ENCODE results near the gene LRG1. TPM values are rescaled to one million over a fixed set of nuclear protein-coding genes. Genes with fewer than 3 reads are reported as not detected.

The LRG1 gene
- polyA plus RNA-seq, 1 donor = 2.2 TPM

GRCh38 chr19:4500841-4501591, 38.8 kb downstream of the LRG1 start:
- Histone ChIP-seq H3K4me1 (ENCODE audit: control insufficient read depth, insufficient read depth, low read length) (no peaks in the 10 kb centered on the region), H3K36me3 (ENCODE audit: control insufficient read depth, insufficient read depth, low read length) (peaks cover 60% of the 10 kb centered on the region), H3K4me3 (ENCODE audit: low read length) (no peak overlapping the region), H3K27me3 (ENCODE audit: control insufficient read depth, insufficient read depth, low read length) (no peaks in the 10 kb centered on the region), H3K9me3 (ENCODE audit: control insufficient read depth, low read depth, low read length) (no peaks in the 10 kb centered on the region), H3K27ac (ENCODE audit: low read length) (no peak overlapping the region)
- DNase-seq = no peak
- WGBS (ENCODE audit: insufficient coverage, low lambda C conversion rate) = no CpG with 5 or more reads among the region's 29 CpGs

GRCh38 chr19:4499855-4500254, 40.0 kb downstream of the LRG1 start:
- H3K27me3 ChIP-seq (ENCODE audit: control insufficient read depth, insufficient read depth, low read length) = no peaks in the 10 kb centered on the region
- peaks cover 57% of the 10 kb centered on the region for H3K36me3 ChIP-seq (ENCODE audit: control insufficient read depth, insufficient read depth, low read length)
- H3K4me1 ChIP-seq (ENCODE audit: control insufficient read depth, insufficient read depth, low read length) = no peaks in the 10 kb centered on the region
- H3K4me3 ChIP-seq (ENCODE audit: low read length) = no peak overlapping the region
- WGBS (ENCODE audit: insufficient coverage, low lambda C conversion rate) = no CpG with 5 or more reads among the region's 15 CpGs
- no peaks in the 10 kb centered on the region for H3K9me3 ChIP-seq (ENCODE audit: control insufficient read depth, low read depth, low read length)
- no peak for DNase-seq
- H3K27ac ChIP-seq (ENCODE audit: low read length) = no peak overlapping the region

DNA sequence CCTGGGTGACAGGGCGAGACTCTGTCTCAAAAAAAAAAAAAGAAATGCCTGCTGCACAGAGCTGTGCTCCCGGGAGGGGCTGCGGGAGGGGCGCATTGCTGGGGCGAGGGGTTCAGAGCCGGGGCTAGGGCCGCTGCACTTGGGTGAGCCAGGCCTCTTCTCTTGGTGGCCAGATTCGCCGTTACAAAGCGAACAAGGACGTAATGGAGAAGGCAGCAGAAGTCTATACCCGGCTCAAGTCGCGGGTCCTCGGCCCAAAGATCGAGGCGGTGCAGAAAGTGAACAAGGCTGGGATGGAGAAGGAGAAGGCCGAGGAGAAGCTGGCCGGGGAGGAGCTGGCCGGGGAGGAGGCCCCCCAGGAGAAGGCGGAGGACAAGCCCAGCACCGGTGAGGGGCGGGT, 40.5 kb downstream of the LRG1 start:
- Histone ChIP-seq H3K27ac (ENCODE audit: low read length) (no peak overlapping the region), H3K4me3 (ENCODE audit: low read length) (no peak overlapping the region), H3K4me1 (ENCODE audit: control insufficient read depth, insufficient read depth, low read length) (no peaks in the 10 kb centered on the region), H3K27me3 (ENCODE audit: control insufficient read depth, insufficient read depth, low read length) (no peaks in the 10 kb centered on the region), H3K36me3 (ENCODE audit: control insufficient read depth, insufficient read depth, low read length) (peaks cover 59% of the 10 kb centered on the region), H3K9me3 (ENCODE audit: control insufficient read depth, low read depth, low read length) (no peaks in the 10 kb centered on the region)
- WGBS (ENCODE audit: insufficient coverage, low lambda C conversion rate) = 97% methylated on average over 5 of the region's 23 CpGs
- no peak for DNase-seq

- H3K27ac ChIP-seq (ENCODE audit: low read length) = no peak overlapping the region
- H3K27me3 ChIP-seq (ENCODE audit: control insufficient read depth, insufficient read depth, low read length) = no peaks in the 10 kb centered on the region
- H3K36me3 ChIP-seq (ENCODE audit: control insufficient read depth, insufficient read depth, low read length) = peaks cover 63% of the 10 kb centered on the region
- peaks cover 3% of the 10 kb centered on the region for H3K9me3 ChIP-seq (ENCODE audit: control insufficient read depth, low read depth, low read length)
- no peak for DNase-seq
- H3K4me1 ChIP-seq (ENCODE audit: control insufficient read depth, insufficient read depth, low read length) = no peaks in the 10 kb centered on the region
- WGBS (ENCODE audit: insufficient coverage, low lambda C conversion rate) = no CpG with 5 or more reads among the region's 12 CpGs
- no peak overlapping the region for H3K4me3 ChIP-seq (ENCODE audit: low read length)
Measured at GRCh38 chr19:4498694-4499093, 41.1 kb downstream of the LRG1 start.

DNA sequence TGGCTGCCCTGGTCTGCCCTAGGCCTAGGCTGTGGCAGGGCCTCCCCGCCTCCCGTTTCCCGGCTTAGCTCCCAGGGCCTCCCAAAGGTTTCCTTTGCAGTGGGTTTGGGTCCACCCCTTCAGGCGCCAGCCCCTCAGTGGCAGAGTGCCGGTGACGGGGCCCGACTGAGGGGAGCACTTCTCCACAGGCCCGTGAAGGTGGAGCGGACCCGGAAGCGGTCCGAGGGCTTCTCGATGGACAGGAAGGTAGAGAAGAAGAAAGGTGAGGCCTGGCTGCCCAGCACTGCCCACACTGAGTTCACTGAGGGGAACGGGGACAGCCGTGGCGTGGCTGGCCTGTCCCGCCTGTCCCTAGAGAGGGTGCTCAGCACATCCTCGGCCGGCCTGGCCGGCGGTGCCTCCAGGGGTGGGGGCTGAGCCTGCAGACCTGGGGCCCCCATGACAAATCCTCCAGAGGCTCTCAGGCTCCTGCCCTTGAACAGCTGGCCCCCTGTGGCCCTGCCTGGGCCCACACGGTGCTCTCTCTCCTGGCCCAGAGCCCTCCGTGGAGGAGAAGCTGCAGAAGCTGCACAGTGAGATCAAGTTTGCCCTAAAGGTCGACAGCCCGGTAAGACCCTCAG, 42.0 kb downstream of the LRG1 start:
- H3K27ac ChIP-seq (ENCODE audit: low read length) = no peak overlapping the region
- no peak overlapping the region for H3K4me3 ChIP-seq (ENCODE audit: low read length)
- WGBS (ENCODE audit: insufficient coverage, low lambda C conversion rate) = no CpG with 5 or more reads among the region's 25 CpGs
- H3K36me3 ChIP-seq (ENCODE audit: control insufficient read depth, insufficient read depth, low read length) = peaks cover 70% of the 10 kb centered on the region
- no peaks in the 10 kb centered on the region for H3K4me1 ChIP-seq (ENCODE audit: control insufficient read depth, insufficient read depth, low read length)
- peaks cover 7% of the 10 kb centered on the region for H3K9me3 ChIP-seq (ENCODE audit: control insufficient read depth, low read depth, low read length)
- DNase-seq = no peak
- H3K27me3 ChIP-seq (ENCODE audit: control insufficient read depth, insufficient read depth, low read length) = no peaks in the 10 kb centered on the region

- no peak overlapping the region for H3K27ac ChIP-seq (ENCODE audit: low read length)
- H3K9me3 ChIP-seq (ENCODE audit: control insufficient read depth, low read depth, low read length) = peaks cover 9% of the 10 kb centered on the region
- no peaks in the 10 kb centered on the region for H3K27me3 ChIP-seq (ENCODE audit: control insufficient read depth, insufficient read depth, low read length)
- no peak overlapping the region for H3K4me3 ChIP-seq (ENCODE audit: low read length)
- DNase-seq = no peak
- no CpG with 5 or more reads among the region's 18 CpGs for WGBS (ENCODE audit: insufficient coverage, low lambda C conversion rate)
- no peaks in the 10 kb centered on the region for H3K4me1 ChIP-seq (ENCODE audit: control insufficient read depth, insufficient read depth, low read length)
- peaks cover 63% of the 10 kb centered on the region for H3K36me3 ChIP-seq (ENCODE audit: control insufficient read depth, insufficient read depth, low read length)
Measured at GRCh38 chr19:4496304-4496703, 43.5 kb downstream of the LRG1 start.

GRCh38 chr19:4495471-4495870, 44.4 kb downstream of the LRG1 start:
- no peak overlapping the region for H3K4me3 ChIP-seq (ENCODE audit: low read length)
- peaks cover 58% of the 10 kb centered on the region for H3K36me3 ChIP-seq (ENCODE audit: control insufficient read depth, insufficient read depth, low read length)
- WGBS (ENCODE audit: insufficient coverage, low lambda C conversion rate) = 100% methylated on average over 1 of the region's 12 CpGs
- H3K27me3 ChIP-seq (ENCODE audit: control insufficient read depth, insufficient read depth, low read length) = no peaks in the 10 kb centered on the region
- no peaks in the 10 kb centered on the region for H3K4me1 ChIP-seq (ENCODE audit: control insufficient read depth, insufficient read depth, low read length)
- no peak for DNase-seq
- H3K27ac ChIP-seq (ENCODE audit: low read length) = no peak overlapping the region
- H3K9me3 ChIP-seq (ENCODE audit: control insufficient read depth, low read depth, low read length) = peaks cover 9% of the 10 kb centered on the region

- DNase-seq = no peak
- Histone ChIP-seq H3K27ac (ENCODE audit: low read length) (no peak overlapping the region), H3K9me3 (ENCODE audit: control insufficient read depth, low read depth, low read length) (peaks cover 9% of the 10 kb centered on the region), H3K4me3 (ENCODE audit: low read length) (no peak overlapping the region), H3K4me1 (ENCODE audit: control insufficient read depth, insufficient read depth, low read length) (no peaks in the 10 kb centered on the region), H3K27me3 (ENCODE audit: control insufficient read depth, insufficient read depth, low read length) (no peaks in the 10 kb centered on the region), H3K36me3 (ENCODE audit: control insufficient read depth, insufficient read depth, low read length) (peaks cover 60% of the 10 kb centered on the region)
- 100% methylated on average over 1 of the region's 8 CpGs for WGBS (ENCODE audit: insufficient coverage, low lambda C conversion rate)
Measured at GRCh38 chr19:4494691-4495064, 45.2 kb downstream of the LRG1 start.

- Histone ChIP-seq H3K36me3 (ENCODE audit: control insufficient read depth, insufficient read depth, low read length) (peaks cover 58% of the 10 kb centered on the region), H3K27ac (ENCODE audit: low read length) (no peak overlapping the region), H3K9me3 (ENCODE audit: control insufficient read depth, low read depth, low read length) (peaks cover 9% of the 10 kb centered on the region), H3K27me3 (ENCODE audit: control insufficient read depth, insufficient read depth, low read length) (no peaks in the 10 kb centered on the region), H3K4me3 (ENCODE audit: low read length) (no peak overlapping the region), H3K4me1 (ENCODE audit: control insufficient read depth, insufficient read depth, low read length) (no peaks in the 10 kb centered on the region)
- no CpG with 5 or more reads among the region's 61 CpGs for WGBS (ENCODE audit: insufficient coverage, low lambda C conversion rate)
- no peak for DNase-seq
Measured at GRCh38 chr19:4493929-4494690, 45.7 kb downstream of the LRG1 start.

DNA sequence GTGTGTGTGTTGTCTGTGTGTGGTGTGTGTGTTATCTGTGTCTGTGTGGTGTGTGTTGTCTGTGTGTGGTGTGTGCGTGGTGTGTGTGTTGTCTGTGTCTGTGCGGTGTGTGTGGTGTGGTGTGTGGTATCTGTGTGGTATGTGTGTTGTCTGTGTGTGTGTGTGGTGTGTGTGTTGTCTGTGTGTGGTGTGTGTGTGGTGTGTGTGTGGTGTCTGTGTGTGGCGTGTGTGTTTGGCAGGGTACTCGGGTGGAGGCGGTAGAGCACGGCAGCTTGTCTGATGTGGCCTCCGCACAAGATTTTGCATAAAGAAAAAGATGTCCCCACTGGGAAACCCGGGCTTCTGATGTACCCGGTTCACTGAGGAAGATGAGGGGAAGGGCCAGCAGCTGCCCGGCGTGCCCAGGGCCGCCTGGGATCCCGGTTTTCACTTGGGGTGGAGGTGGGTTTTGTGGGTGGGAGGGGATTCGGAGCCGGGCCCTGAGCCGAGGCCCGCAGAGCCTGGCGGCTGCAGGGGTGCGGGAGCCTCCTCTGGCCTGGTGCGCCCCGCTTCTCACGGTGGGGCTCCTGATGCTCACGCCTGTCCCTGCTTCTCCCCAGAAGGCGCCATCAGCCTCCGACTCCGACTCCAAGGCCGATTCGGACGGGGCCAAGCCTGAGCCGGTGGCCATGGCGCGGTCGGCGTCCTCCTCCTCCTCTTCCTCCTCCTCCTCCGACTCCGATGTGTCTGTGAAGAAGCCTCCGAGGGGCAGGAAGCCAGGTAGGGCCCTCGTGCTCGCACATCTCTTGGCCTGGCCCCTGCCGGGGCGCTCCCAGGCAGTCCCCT, 46.5 kb downstream of the LRG1 start:
- WGBS (ENCODE audit: insufficient coverage, low lambda C conversion rate) = no CpG with 5 or more reads among the region's 41 CpGs
- H3K27ac ChIP-seq (ENCODE audit: low read length) = no peak overlapping the region

More for the DNA sequence above, 46.5 kb downstream of the LRG1 start:
- no peak for DNase-seq
- peaks cover 9% of the 10 kb centered on the region for H3K9me3 ChIP-seq (ENCODE audit: control insufficient read depth, low read depth, low read length)
- no peak overlapping the region for H3K4me3 ChIP-seq (ENCODE audit: low read length)
- H3K4me1 ChIP-seq (ENCODE audit: control insufficient read depth, insufficient read depth, low read length) = no peaks in the 10 kb centered on the region
- H3K27me3 ChIP-seq (ENCODE audit: control insufficient read depth, insufficient read depth, low read length) = no peaks in the 10 kb centered on the region
- H3K36me3 ChIP-seq (ENCODE audit: control insufficient read depth, insufficient read depth, low read length) = peaks cover 57% of the 10 kb centered on the region

All from large intestine (tissue), 3 donors.